ENCODE results near the gene CFAP410. TPM values are rescaled to one million over a fixed set of nuclear protein-coding genes. Genes with fewer than 3 reads are reported as not detected.

CFAP410 gene
- total and polyA plus RNA-seq, 2 donors (not counting 3 experiments of a cell fraction or from before 2014, with no cell fraction given), result 7.2 to 12.2 TPM

GRCh38 chr21:44318489-44319285, 20.5 kb downstream of the CFAP410 start:
- Histone ChIP-seq H3K9me1 (replicated peaks; ENCODE audit: control insufficient read depth, extremely low read depth, insufficient read depth, low read length) (no peaks in the 10 kb centered on the region), H3K27ac (ENCODE audit: insufficient read depth, low read depth, low read length) (no peak overlapping the region), H3K9me3 (replicated peaks; ENCODE audit: control insufficient read depth, insufficient read depth, low read length) (no peaks in the 10 kb centered on the region), H4K20me1 (replicated peaks; ENCODE audit: control insufficient read depth, extremely low read depth, insufficient read depth, low read length) (no peaks in the 10 kb centered on the region), H3K4me2 (ENCODE audit: insufficient read depth, low read length) (no peak overlapping the region), H3K9ac (replicated peaks; ENCODE audit: extremely low read depth, insufficient read depth, low read length) (no peak overlapping the region), H3K36me3 (ENCODE audit: control insufficient read depth in 2 of 2, extremely low read depth in 1 of 2, insufficient read depth in 2 of 2, low read length in 2 of 2) (peaks cover 2 to 51% of the 10 kb centered on the region in 2 experiments), H3K4me1 (ENCODE audit: control insufficient read depth, extremely low read depth, insufficient read depth, low read length) (no peaks in the 10 kb centered on the region), H3K27me3 (ENCODE audit: control insufficient read depth in 2 of 2, insufficient read depth in 2 of 2, low read length in 2 of 2) (no peaks in the 10 kb centered on the region), H2AFZ (ENCODE audit: low read depth, low read length) (no peak overlapping the region), H3K79me2 (ENCODE audit: control insufficient read depth, insufficient read depth, low read length) (no peaks in the 10 kb centered on the region), H3K4me3 (replicated peaks in 1 of 3; ENCODE audit: insufficient read depth in 1 of 3, low read depth in 1 of 3, low read length in 3 of 3) (no peak overlapping the region)
- no TSS peak for BruUV-seq (replicated peaks)
- intact Hi-C loops (cut with micrococcal nuclease), result no loop called here
- DNase-seq (ENCODE audit: low read depth, low spot score) (no peak), FAIRE-seq (no peak)
- no peak for TF ChIP-seq MAX (IDR thresholded peaks at IDR 0.05; ENCODE audit: insufficient read depth, insufficient read length)
- TF ChIP-seq FOS (IDR thresholded peaks at IDR 0.05; ENCODE audit: borderline replicate concordance, insufficient read depth, low read length), result no peak
- TF ChIP-seq POLR2A (IDR thresholded peaks at IDR 0.05; ENCODE audit: low read depth, low read length), result no peak
- no peak for TF ChIP-seq POLR2AphosphoS5 (IDR thresholded peaks at IDR 0.05; ENCODE audit: insufficient read depth, low read depth, low read length)
- TF ChIP-seq GATA2 (IDR thresholded peaks at IDR 0.05; ENCODE audit: insufficient read depth, insufficient read length, low read depth, low read length), result no peak
- no peak for TF ChIP-seq EZH2 (IDR thresholded peaks at IDR 0.05; ENCODE audit: borderline replicate concordance, low read depth, low read length, severe bottlenecking)
- TF ChIP-seq JUN (IDR thresholded peaks at IDR 0.05; ENCODE audit: borderline replicate concordance, insufficient read depth, insufficient read length, low read depth), result no peak
- TF ChIP-seq, protein P1, sequence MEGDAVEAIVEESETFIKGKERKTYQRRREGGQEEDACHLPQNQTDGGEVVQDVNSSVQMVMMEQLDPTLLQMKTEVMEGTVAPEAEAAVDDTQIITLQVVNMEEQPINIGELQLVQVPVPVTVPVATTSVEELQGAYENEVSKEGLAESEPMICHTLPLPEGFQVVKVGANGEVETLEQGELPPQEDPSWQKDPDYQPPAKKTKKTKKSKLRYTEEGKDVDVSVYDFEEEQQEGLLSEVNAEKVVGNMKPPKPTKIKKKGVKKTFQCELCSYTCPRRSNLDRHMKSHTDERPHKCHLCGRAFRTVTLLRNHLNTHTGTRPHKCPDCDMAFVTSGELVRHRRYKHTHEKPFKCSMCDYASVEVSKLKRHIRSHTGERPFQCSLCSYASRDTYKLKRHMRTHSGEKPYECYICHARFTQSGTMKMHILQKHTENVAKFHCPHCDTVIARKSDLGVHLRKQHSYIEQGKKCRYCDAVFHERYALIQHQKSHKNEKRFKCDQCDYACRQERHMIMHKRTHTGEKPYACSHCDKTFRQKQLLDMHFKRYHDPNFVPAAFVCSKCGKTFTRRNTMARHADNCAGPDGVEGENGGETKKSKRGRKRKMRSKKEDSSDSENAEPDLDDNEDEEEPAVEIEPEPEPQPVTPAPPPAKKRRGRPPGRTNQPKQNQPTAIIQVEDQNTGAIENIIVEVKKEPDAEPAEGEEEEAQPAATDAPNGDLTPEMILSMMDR (IDR thresholded peaks at IDR 0.05; ENCODE audit: extremely low read depth in 1 of 2, insufficient read depth in 1 of 2, low read depth in 1 of 2, low read length in 2 of 2), result no peak
- dilution Hi-C loops (cut with MboI; ENCODE audit: extremely low pct_ligation_motif_present, low sequenced_read_pairs), result no loop called here
- CTCF ChIA-PET, result interaction anchor here (1.0 kb wide), 1 partner anchor 21 kb away, joined by 3 read pairs; no protein-coding TSS in a partner anchor
- POLR2A ChIA-PET, result no interaction called here

Data from endothelial cell of umbilical vein (primary cell).